ENCODE data around the gene USP32.

Gene USP32

GRCh38 chr17:60167065-60167741 is 224.7 kb downstream of the USP32 start:
- DNase-seq = no peak

- peak; percentile 75 for DNase-seq
Measured at GRCh38 chr17:60165971-60166370, 226.0 kb downstream of the USP32 start.

- no peak for DNase-seq
Measured at GRCh38 chr17:60165223-60165622, 226.7 kb downstream of the USP32 start.

GRCh38 chr17:60164697-60165096 is 227.2 kb downstream of the USP32 start:
- DNase-seq = no peak

- no peak for DNase-seq
Measured at GRCh38 chr17:60164164-60164563, 227.8 kb downstream of the USP32 start.

- no peak for DNase-seq
Measured at GRCh38 chr17:60163108-60163784, 228.7 kb downstream of the USP32 start.

- DNase-seq = no peak
Measured at GRCh38 chr17:60161598-60162330, 230.2 kb downstream of the USP32 start.

- DNase-seq = no peak
Measured at GRCh38 chr17:60160829-60161501, 231.0 kb downstream of the USP32 start.

- DNase-seq = no peak
Measured at GRCh38 chr17:60159479-60159866, 232.5 kb downstream of the USP32 start.

- no peak for DNase-seq
Measured at GRCh38 chr17:60158751-60159478, 233.0 kb downstream of the USP32 start.

GRCh38 chr17:60157487-60158040 is 234.4 kb downstream of the USP32 start:
- no peak for DNase-seq

- no peak for DNase-seq
Measured at GRCh38 chr17:60156746-60157145, 235.2 kb downstream of the USP32 start.

- no peak for DNase-seq
Measured at GRCh38 chr17:60155815-60156214, 236.1 kb downstream of the USP32 start.

GRCh38 chr17:60155427-60155814 is 236.5 kb downstream of the USP32 start:
- DNase-seq = no peak

- no peak for DNase-seq
Measured at GRCh38 chr17:60154616-60155426, 237.1 kb downstream of the USP32 start.

GRCh38 chr17:60153606-60154390 is 238.1 kb downstream of the USP32 start:
- no peak for DNase-seq

GRCh38 chr17:60151355-60151754 is 240.6 kb downstream of the USP32 start:
- DNase-seq = peak; percentile 31

GRCh38 chr17:60149691-60150582 is 242.0 kb downstream of the USP32 start, which contains the start of gene CA4:
Gene CA4, plus strand, starts transcription at chr17:60149973. Its CDS starts 62 bp downstream, at chr17:60150035.
- no peak for DNase-seq

- DNase-seq = no peak
Measured at GRCh38 chr17:60148373-60148772, 243.6 kb downstream of the USP32 start.
